OCI-LY7 (cell line): ENCODE results near the gene RBM22. TPM values are rescaled to one million over a fixed set of nuclear protein-coding genes. Genes with fewer than 3 reads are reported as not detected.
A peak's percentile ranks its signal among the peaks of the same experiment; 100 is the strongest.

Experiments
- BruUV-seq: library from RNA; stranded (reverse); fragments of 400-500 nt; replicated peaks from 2 replicates; lab custom pipeline; 2021; lab: Mats Ljungman, UMichigan
- CTCF ChIA-PET: fragments of 300-600 bp; sonication (Branson Sonifier 250); formaldehyde crosslinking; loops from one replicate; lab custom pipeline; 2022; ENCODE audit warnings: antibody characterized with exemption; ENCODE audit not compliant: unreplicated experiment; lab: Charles Lee
- POLR2A ChIA-PET: fragments of 300-600 bp; sonication (Branson Sonifier 250); formaldehyde crosslinking; loops from one replicate; lab custom pipeline; 2022; ENCODE audit warnings: antibody characterized with exemption; lab: Charles Lee
- DNase-seq: peaks from one replicate; pipeline ENCODE4 v3.0.0-alpha.2; 2015; ENCODE audit warnings: low spot score
- H2AFZ ChIP-seq: fragments of 200-600 bp; sonication (generic), shearing (Covaris generic); 2 replicates; pipeline ENCODE4 v1.6.1; 2014; ENCODE audit warnings: mild to moderate bottlenecking, antibody characterized with exemption, low read length, moderate library complexity
- H3K27ac ChIP-seq: fragments of 200-600 bp; sonication (generic); 2 replicates; pipeline ENCODE4 v1.5.1; 2014; ENCODE audit warnings: mixed run types, low read depth, mild to moderate bottlenecking, moderate library complexity, low read length, inconsistent platforms; ENCODE audit not compliant: poor library complexity, severe bottlenecking
- H3K36me3 ChIP-seq: fragments of 200-600 bp; sonication (generic); 2 replicates; pipeline ENCODE4 v1.6.1; 2014; ENCODE audit warnings: mild to moderate bottlenecking, antibody characterized with exemption, low read length, moderate library complexity, mixed read lengths; ENCODE audit not compliant: insufficient read depth
- H3K4me1 ChIP-seq: fragments of 200-600 bp; sonication (generic); 2 replicates; pipeline ENCODE4 v1.5.1; 2014; ENCODE audit warnings: mild to moderate bottlenecking, low read length; ENCODE audit not compliant: insufficient read depth, poor library complexity, severe bottlenecking
- H3K4me2 ChIP-seq: fragments of 200-600 bp; sonication (generic); 2 replicates; pipeline ENCODE4 v1.6.1; 2014; ENCODE audit warnings: mild to moderate bottlenecking, low read length
- H3K4me3 ChIP-seq: fragments of 200-600 bp; sonication (generic); 2 replicates; pipeline ENCODE4 v1.5.1; 2014; ENCODE audit warnings: mild to moderate bottlenecking, low read depth, low read length; ENCODE audit not compliant: poor library complexity, severe bottlenecking
- H3K79me2 ChIP-seq: fragments of 200-600 bp; sonication (generic); 2 replicates; pipeline ENCODE4 v1.6.1; 2016; ENCODE audit warnings: low read depth, mild to moderate bottlenecking, low read length, moderate library complexity, mixed read lengths; ENCODE audit not compliant: insufficient read depth
- H3K9me2 ChIP-seq: fragments of 200-600 bp; sonication (generic); 2 replicates; pipeline ENCODE4 v1.6.1; 2016; ENCODE audit warnings: mild to moderate bottlenecking, low read length, mixed read lengths; ENCODE audit not compliant: insufficient read depth
- H3K9me3 ChIP-seq: fragments of 200-600 bp; sonication (generic); 2 replicates; pipeline ENCODE4 v1.6.1; 2014; ENCODE audit warnings: mild to moderate bottlenecking, mixed run types, low read length, mixed read lengths
- H4K20me1 ChIP-seq: fragments of 200-600 bp; sonication (generic); 2 replicates; pipeline ENCODE4 v1.6.1; 2014; ENCODE audit warnings: mild to moderate bottlenecking, antibody characterized with exemption, low read length, moderate library complexity, mixed read lengths; ENCODE audit not compliant: insufficient read depth
- EZH2phosphoT487 ChIP-seq: fragments of 200-600 bp; sonication (generic); IDR thresholded peaks from 2 replicates; pipeline ENCODE4 v1.6.1; 2018; ENCODE audit warnings: low read depth, borderline replicate concordance, mild to moderate bottlenecking, mixed run types, antibody characterized with exemption, low read length, moderate library complexity, mixed read lengths
- intact Hi-C: fragments of 100-400 bp; cut with micrococcal nuclease; formaldehyde crosslinking; loops from one replicate; pipeline ENCODE4 v1.10.0; 2022; ENCODE audit not compliant: unreplicated experiment
- total RNA-seq, 2 experiments: library from RNA; depleted of rRNA in 1 of 2; stranded (reverse); fragments of >200 nt in 1 of 2; shearing (Covaris generic) in 1 of 2; gene quantifications; 2 replicates each; pipeline ENCODE4 v1.2.3, GENCODE V29; 2014 to 2022
- TF ChIP-seq, protein P1 (sequence below): fragments of 200-600 bp; sonication (generic); conservative IDR thresholded peaks from 2 replicates; pipeline ENCODE4 v1.5.1; 2014; ENCODE audit warnings: mild to moderate bottlenecking, antibody characterized with exemption, low read length, moderate library complexity, mixed read lengths

The RBM22 gene
- total RNA-seq, 2 experiments from 2014 or later = 45.6 to 46.7 TPM

- TF ChIP-seq EZH2phosphoT487 = no peak
- TF ChIP-seq, protein P1, sequence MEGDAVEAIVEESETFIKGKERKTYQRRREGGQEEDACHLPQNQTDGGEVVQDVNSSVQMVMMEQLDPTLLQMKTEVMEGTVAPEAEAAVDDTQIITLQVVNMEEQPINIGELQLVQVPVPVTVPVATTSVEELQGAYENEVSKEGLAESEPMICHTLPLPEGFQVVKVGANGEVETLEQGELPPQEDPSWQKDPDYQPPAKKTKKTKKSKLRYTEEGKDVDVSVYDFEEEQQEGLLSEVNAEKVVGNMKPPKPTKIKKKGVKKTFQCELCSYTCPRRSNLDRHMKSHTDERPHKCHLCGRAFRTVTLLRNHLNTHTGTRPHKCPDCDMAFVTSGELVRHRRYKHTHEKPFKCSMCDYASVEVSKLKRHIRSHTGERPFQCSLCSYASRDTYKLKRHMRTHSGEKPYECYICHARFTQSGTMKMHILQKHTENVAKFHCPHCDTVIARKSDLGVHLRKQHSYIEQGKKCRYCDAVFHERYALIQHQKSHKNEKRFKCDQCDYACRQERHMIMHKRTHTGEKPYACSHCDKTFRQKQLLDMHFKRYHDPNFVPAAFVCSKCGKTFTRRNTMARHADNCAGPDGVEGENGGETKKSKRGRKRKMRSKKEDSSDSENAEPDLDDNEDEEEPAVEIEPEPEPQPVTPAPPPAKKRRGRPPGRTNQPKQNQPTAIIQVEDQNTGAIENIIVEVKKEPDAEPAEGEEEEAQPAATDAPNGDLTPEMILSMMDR = peak; percentile 77
- no TSS peak for BruUV-seq
- peak; percentile 28 for DNase-seq
- intact Hi-C loops = no loop called here
- Histone ChIP-seq H3K4me3 (no peak overlapping the region), H3K79me2 (no peaks in the 10 kb centered on the region), H3K9me2 (no peaks in the 10 kb centered on the region), H4K20me1 (no peaks in the 10 kb centered on the region), H3K9me3 (no peaks in the 10 kb centered on the region), H2AFZ (no peak overlapping the region), H3K27ac (no peak overlapping the region), H3K4me2 (no peak overlapping the region), H3K36me3 (peaks cover 19% of the 10 kb centered on the region), H3K4me1 (no peaks in the 10 kb centered on the region)
- POLR2A ChIA-PET = interaction anchor here (0.9 to 1.4 kb wide), 2 partner anchors 13 to 40 kb away, joined by 3 read pairs; no protein-coding TSS in a partner anchor
- CTCF ChIA-PET = no interaction called here
Measured at GRCh38 chr5:150710165-150710564, 9.3 kb upstream of the RBM22 start.

DNA sequence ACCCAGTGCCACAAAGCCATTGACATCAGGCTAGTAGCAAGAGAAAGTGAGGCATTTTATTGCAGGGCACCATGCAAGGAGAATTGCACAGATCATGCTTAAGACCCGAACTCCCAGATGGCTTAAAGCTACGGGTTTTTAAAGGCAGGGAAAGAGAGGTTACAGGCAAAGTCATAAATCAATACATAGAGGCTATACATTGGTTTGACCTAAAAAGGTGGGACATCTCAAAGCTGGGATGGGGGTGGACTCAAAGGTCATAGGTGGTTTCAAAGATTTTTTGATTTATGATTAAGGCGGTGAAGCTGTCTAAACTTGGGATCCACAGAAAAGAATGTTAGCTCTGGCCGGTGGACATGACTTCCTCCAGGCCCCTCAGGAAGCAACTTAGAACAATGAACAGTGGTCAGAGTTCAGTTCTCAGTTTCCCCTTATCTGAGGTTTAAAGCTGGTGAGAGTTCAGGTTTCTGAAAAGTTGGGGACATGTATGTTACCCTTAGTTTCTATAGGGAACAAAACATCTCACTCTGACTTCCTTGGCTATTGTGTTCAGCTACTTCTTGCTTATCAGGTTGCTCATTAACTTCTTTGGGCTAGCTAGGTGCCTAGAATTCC is 6.0 kb upstream of the RBM22 start:
- TF ChIP-seq EZH2phosphoT487 = no peak
- TF ChIP-seq, protein P1 = no peak
- H2AFZ ChIP-seq = no peak overlapping the region
- POLR2A ChIA-PET = interaction anchor here (0.8 kb wide), 1 partner anchor 195 kb away, joined by 4 read pairs; no protein-coding TSS in a partner anchor

DNA sequence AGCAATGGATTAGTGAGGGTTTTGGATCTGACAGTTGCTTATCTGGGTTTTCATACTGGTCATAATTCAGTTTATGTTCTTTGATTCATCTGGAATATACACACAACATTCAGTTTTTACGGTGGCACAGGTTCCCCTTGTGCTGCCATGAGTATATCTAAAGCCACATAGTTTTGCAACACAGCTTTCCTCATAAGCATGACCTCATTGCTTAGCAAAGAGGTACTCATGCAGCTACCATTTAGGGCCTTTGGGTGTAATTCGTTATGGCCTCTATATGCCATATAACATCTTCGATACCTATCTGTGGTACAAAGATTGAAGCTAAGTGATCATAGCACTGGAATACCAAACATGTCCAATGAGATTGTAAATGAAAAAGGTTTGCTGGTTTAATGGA is 2.9 kb upstream of the RBM22 start:
- intact Hi-C loops = loop anchor here (5.0 kb wide), 2 partner anchors 141 to 346 kb away; partner anchors contain the start of gene TCOF1
- H3K9me3 ChIP-seq = no peaks in the 10 kb centered on the region
- peaks cover 14% of the 10 kb centered on the region for H3K4me1 ChIP-seq
- no peak for TF ChIP-seq EZH2phosphoT487
- TF ChIP-seq, protein P1 = no peak
- no TSS peak for BruUV-seq
- H3K4me3 ChIP-seq = no peak overlapping the region
- H3K36me3 ChIP-seq = peaks cover 14% of the 10 kb centered on the region; the same call in 1 of the 2 replicates
- no peaks in the 10 kb centered on the region for H3K9me2 ChIP-seq
- H3K79me2 ChIP-seq = peaks cover 17% of the 10 kb centered on the region
- DNase-seq = no peak
- ChIA-PET CTCF (no interaction called here), POLR2A (interaction anchor here (0.6 to 1.7 kb wide), 3 partner anchors 9 to 494 kb away, joined by 4 to 6 read pairs (median 5); no protein-coding TSS in a partner anchor)
- no peak overlapping the region for H2AFZ ChIP-seq
- no peak overlapping the region for H3K4me2 ChIP-seq
- peaks cover 9% of the 10 kb centered on the region; the same call in 1 of the 2 replicates for H4K20me1 ChIP-seq
- no peak overlapping the region for H3K27ac ChIP-seq

More for the DNA sequence above, 6.0 kb upstream of the RBM22 start:
- DNase-seq = no peak
- BruUV-seq = no TSS peak
- intact Hi-C loops = no loop called here
- Histone ChIP-seq H3K4me2 (no peak overlapping the region), H3K36me3 (peaks cover 19% of the 10 kb centered on the region), H3K9me3 (no peaks in the 10 kb centered on the region), H3K4me3 (no peak overlapping the region), H4K20me1 (no peaks in the 10 kb centered on the region), H3K79me2 (no peaks in the 10 kb centered on the region), H3K27ac (no peak overlapping the region), H3K4me1 (no peaks in the 10 kb centered on the region), H3K9me2 (no peaks in the 10 kb centered on the region)
- CTCF ChIA-PET = no interaction called here
